ENCODE measurements around the gene ACSS2. TPM values are rescaled to one million over a fixed set of nuclear protein-coding genes. Genes with fewer than 3 reads are reported as not detected.

ACSS2 gene
- total RNA-seq, 1 donor from 2014 or later, result 218 TPM

DNA sequence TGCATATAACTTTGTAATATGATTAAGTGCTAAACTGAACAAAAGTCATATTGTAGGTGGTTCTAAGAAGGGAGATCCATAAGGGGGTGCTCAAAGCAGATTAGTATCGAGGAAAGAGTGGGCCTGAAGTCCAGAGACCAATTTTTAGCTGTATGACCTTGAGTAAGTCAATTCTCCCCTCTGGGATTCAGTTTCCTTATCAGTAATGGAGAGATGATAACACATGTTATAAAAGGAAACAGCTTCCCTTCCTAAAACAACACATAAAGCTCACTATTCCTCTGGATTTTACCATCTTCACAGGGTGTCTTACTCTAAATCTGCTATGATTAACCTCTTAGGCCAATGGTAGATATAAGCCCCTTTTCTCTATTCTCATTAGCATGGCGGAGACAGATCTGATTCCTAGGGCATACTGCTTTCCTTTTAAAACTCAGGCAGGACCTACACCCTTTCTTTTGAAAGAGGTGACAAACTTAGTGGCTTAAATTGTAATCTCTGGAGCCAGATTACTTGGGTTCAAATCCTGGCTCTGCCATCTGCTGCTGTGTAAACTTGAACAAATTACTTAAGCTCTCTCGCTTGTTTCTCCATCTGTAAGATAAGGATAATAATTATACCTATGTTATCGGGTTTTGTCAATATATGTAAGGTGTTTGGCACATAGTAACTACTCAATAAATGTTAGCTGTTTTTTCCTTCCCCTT, 39.5 kb downstream of the ACSS2 start:
- no peak for DNase-seq

DNA sequence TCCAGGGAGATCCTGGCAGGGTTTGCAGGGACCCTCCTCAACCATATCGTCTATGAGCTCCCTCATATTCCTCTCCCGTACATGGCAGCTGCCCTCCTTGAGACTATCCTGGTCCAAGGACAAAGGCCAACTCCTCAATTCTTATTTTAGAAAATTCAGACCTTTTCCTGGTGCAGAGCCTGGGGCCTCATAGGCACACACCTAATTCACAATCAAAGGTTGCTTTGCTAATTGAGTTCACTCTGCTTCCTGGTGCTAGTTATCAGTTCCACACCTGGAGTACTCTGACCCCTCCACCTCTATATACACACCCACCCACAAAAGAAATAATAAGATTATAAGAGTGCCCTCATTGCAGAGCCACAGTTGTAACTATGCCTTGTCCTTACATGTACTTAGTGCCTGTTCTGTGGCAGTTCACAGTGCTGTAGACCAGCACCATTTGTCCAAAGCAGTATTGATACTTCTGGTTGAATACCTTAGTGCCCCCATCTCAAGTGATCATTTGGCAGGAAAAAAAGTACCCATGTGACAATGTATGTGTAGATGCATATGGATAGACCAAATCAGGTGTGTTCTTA, 40.5 kb downstream of the ACSS2 start:
- DNase-seq, result no peak

DNA sequence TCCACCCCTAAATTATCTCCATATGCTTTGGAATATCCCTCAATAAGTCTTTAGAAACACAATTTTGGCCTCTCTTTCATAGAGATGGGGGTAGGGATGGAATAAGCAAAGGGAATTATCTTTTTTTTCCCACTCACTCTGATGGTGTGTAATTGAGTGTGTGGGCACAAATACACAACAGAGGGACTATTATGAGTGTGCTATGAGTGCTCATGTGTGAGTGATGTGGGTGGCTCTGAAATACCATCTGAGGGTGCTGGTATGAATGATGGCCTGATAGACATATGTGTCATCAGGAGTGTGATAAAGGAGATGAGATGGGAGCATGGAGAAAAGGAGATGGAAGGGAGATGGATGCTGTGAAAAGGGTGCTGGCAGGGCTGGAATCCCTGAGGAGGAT, 43.6 kb downstream of the ACSS2 start:
- no peak for DNase-seq

DNA sequence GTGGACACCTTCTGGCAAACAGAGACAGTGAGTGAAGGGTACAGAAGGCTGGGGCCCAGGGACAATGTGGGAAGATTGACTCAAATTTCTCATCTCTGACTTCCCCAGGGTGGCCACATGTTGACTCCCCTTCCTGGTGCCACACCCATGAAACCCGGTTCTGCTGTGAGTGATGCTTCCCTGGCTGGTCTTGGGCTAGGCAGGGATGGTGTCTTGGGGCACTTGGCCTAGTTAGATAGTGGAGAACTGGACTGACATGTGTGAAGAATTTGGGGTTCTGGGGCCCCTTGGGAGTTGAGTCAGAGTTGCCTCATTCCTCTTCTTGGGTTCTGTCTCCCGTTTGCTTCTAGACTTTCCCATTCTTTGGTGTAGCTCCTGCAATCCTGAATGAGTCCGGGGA, 45.0 kb downstream of the ACSS2 start:
- no peak for DNase-seq

DNA sequence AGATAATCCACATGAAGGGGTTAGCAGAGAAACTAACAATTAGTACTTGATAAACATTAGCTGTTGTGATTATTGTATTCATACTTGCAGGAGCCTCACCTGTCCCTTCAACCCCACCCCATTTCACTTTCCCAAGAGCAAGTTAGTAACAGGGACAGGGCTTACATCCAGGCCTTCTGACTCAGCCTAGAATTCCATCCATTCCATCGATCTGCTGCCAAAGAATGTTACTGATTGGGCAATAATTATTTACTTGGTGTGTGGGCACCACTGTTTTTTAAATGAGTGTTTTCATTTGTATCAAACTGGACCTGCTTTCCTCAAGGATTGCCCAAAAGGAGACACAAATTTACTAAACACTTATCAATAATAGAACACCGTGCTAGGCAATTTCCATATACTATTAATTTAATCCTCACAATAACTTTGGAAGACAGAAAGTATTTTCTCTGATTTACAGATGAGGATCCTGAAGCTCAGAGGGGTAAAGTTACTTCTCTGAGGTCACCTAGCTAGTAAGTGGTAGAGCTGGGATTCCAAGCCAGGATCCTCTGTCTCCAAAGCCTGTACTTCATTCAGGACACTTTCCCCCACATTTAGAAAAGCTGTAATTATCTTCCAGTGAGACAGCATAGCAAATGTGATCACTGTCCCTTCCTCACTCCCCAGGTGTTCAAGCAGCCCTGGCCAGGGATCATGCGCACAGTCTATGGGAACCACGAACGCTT, 46.4 kb downstream of the ACSS2 start:
- DNase-seq, result no peak

DNA sequence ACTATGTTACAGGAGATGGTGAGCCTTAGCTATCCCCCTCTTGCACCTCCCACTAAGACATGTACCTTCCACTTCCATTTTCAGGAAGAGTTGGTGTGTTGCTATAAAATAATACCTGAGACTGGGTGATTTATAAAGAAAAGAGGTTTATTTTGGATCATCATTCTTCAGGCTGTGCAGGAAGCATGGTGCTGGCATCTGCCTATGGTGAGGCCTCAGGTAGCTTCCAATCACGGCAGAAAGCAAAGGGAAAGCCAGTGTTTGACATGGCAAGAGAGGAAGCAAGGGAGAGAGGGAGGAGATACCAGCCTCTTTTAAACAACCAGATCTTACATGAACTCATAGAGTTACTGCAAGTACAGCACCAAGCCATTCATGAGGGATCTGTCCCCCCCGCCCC, 47.0 kb downstream of the ACSS2 start:
- DNase-seq, result no peak

DNA sequence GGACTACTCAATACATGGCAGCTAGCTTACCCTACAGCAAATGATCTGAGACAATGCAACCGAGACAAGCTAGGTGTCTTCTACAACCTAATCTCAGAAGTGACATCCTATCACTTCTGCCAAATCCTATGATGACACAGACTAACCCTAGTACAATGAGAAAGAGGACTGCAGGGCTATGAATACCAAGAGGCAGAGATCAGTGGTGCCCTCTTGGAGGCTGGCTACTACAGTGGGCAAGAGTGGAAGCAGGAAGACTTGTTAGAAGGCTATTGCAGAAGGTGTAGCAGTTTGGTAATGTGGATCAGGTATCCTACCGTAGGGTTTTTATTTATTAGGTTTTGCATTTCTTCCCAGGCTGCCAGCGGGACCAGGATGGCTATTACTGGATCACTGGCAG, 48.9 kb downstream of the ACSS2 start:
- no peak for DNase-seq

DNA sequence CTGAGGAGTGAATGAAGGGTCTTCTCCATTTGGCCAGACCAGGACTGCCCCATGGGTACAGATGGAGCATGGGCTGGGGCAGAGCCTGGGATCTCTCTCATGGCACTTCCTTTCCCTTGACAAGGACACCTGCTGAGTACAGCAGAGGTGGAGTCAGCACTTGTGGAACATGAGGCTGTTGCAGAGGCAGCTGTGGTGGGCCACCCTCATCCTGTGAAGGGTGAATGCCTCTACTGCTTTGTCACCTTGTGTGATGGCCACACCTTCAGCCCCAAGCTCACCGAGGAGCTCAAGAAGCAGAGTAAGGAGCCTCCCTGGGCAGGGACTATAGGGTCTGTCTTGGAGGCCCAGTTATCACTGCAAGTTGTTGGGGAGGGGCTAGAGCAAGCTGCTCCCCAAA, 49.6 kb downstream of the ACSS2 start:
- DNase-seq, result no peak

DNA sequence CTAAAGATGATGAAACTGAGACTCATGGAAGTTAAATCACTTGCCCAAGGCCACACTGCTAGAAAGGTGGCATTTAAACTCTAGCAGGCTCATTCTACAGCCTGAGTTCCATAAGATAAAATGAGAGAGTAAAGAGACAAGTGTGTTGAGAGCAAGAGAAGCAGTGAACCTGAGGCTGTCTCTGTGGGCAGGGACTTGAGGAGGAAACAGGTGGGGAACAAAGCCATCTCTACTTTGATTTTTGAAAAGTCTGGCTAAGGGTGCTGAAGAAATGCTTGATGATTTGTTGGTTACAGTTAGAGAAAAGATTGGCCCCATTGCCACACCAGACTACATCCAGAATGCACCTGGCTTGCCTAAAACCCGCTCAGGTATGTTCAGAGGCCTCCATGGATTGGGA, 50.2 kb downstream of the ACSS2 start:
- no peak for DNase-seq

DNA sequence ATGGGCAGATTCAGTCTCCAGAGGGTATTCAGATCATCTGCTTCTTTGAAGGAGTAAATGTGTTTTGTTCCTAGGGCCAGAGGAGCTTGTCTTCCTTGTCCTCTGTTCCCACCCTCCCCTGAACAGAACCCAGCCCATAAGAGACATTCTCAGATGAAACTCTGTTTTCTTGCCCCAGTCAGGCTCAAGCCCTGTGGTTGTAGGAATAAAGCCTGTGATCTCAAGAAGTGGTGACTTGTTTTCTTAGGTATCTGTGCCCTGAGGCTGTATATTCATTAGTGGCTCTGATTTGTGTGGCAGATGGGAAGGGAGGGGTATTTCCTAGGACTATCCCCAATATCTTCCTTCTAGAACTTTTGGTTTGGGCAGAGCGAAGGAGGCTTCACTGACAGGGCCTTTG, 51.3 kb downstream of the ACSS2 start:
- no peak for DNase-seq

DNA sequence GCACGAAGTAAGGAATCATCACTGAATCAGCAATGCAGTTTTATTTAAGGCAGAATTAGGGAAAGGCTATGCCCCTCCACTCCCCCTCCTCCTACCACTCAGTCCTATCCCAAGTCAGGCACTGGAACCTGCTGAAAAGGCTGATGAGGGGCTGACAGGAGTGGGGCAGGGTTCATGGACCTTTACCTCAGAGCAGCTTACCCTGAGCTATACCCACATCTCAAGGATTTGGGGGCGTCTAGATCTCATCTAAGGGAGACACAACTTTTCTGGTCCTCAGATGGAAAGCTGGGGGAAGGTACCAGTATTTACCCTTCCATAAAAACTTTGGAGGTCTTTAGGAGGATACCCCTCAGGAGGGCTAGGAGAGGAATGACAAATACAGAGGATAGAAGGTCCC, 52.0 kb downstream of the ACSS2 start:
- DNase-seq, result no peak

DNA sequence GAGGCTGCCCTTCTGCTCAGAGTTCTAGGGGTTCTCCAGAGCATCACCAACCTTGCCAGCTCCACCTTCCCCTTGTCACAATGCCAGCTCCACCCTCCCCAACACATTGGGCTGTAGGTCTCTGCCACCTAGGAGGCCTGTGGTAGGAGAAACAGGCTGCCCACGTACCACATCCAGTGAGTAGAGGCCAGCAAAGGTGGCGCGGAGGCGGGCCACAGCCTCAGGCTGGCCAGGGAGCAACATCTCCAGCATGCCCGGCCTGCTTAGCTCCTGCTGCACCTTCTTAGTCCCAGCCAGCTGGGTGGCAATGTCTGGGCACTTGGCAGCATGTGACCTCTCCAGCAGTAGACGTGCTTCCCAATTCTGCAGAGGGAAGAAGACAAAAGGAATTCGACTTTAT, 55.4 kb downstream of the ACSS2 start:
- DNase-seq, result no peak

DNA sequence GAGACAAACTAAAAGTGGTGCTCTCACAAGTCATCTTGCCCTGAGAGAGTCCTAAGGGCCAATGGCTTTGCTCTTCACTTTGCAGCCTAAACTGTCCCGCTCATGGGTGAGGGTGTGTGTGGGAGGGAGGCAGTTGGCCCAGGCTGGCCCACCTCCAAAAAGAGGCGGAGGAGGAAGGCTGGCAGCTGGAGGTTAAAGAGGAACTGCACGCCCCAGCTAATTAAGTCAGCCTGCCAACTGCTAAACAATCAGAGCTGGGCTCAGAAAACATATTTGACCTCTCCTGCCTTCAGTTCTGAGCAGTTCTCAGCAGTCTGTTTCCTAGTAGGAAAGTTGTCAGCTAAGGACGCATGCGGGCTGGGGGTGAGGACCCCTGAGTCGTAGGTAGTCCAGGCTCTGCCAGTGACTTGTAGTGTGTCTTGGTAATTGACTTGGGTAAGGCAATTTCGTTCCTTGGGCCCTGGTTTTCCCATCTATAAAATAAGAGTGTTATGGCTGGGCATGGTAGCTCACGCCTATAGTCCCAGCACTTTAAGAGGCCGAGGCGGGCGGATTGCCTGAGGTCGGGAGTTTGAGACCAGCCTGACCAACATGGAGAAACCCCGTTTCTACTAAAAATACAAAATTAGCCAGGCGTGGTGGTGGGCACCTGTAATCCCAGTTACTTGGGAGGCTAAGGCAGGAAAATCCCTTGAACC, 62.2 kb downstream of the ACSS2 start:
- no peak for DNase-seq

DNA sequence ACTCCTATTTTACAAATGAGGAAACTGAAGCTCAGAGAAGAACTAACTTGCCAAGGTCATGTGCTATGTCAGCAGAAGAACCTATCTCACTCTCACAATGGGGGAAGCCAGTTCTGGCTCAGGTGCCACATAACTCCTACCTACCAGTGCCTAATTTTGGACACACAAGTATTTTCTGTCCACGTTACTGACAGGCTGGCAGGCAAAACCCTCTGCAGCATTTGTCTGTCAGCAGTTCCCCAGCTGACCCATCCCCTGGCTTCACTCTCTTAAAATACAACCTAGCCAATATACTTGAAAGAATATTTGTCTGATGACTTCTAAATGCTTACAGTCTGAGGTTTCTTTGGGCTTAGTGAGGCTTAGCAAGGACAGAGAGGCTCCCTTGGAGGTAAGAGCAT, 63.7 kb downstream of the ACSS2 start:
- DNase-seq, result no peak

DNA sequence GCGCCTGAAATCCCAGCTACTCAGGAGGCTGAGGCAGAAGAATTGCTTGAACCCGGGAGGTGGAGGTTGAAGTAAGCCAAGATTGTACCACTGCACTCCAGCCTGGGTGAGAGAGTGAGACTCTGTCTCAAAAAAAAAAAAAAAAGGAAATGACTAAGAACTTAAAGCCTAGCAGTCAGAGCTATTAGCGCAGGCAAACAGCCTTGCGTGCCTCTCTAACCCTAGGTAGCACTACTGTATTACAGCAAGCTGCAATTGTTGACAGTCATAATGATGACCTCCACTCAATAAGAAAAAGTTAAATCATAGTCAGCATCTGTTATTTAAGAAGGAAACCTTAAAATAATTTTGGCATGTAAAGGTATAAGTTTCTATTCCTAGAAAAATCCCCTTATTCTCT, 64.8 kb downstream of the ACSS2 start:
- no peak for DNase-seq

DNA sequence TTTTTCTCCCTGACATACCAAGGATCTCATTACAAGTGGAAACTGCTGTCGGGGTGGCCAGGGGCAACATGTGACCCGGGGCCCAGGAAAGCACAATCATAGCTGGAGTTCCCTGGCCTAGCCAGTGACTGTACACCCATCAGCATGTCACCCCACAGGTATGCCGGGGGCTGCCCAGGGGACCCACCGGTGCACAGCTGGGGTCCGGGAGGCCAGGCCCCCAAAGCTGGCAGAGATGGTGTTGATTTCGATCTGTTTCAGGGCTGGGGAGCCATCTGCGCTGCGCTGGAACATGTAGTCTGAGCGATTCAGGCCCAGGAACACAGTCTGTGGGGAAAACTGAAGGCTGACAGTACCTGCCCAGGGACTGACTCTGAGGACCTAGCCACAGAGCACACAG, 65.9 kb downstream of the ACSS2 start:
- no peak for DNase-seq

DNA sequence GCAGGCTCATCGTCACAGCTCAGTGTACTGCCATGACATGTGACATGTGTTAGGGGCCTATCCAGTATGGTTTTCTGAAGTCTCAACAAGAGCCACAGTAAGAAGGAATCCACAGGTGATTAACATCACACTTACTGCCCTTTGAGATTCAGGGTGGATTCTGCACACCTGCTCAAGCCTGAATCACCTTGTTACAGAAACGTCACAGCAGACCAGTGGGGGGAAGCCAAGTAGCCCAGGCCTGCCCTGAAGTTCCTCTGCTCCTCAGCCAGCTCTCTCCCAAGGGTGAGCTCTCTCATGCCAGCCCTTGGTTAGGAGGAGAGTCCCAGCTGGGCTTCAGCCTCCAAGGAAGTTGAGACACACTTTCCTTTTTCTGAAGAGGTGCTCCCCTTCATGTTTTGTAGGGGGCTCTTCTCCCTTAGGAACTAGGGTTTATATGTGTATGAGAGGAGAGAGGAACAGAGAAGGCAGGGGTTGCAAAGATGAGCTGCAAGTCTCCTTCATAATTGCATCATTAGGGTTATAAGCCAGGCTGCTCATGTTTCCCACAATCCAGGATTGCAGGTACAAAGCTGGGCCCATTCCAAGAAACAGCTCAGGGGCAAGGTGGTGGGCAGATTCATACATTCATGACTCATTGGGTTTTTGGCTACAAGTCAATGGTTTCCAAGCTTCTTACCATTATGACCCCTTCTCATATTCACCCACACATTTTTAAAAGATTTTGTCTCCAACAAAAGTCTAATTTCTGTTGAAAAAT, 67.6 kb downstream of the ACSS2 start:
- DNase-seq, result no peak

DNA sequence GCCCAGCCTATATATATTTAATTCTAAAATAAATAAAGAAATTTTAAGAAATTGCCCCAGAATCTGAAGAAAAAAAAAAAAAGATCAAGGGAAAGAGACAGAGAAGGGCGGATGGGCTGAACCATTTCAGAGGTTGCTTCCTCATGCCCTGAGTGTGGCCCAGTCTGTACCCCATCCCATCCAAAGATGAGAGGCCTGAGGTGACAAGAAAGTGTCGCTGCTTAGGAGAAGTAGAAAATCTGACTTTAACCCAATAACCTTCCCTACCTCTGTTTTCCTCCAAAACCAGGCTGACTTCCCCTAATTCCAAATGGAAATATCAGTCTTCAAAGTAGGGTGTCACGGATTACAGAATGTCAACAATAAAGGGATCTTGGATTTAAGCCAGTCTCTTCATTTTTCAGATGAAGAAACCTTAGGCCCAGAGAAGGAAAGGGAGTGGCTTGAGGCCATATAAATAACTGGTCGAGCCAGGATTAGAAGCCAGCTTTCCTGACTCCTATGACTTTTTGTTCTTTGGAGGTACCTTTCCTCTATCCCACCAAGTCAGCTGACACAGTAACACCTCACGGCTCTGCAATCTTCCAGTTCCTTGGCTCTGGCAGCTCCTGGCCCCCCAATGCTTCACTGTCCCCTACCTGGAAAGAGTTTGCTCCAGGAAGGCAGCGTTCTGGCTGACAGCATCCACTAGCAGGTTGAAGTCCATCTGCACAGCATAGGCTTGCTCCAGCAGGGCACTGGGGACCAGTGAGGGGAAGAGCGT, 69.1 kb downstream of the ACSS2 start:
- no peak for DNase-seq

DNA sequence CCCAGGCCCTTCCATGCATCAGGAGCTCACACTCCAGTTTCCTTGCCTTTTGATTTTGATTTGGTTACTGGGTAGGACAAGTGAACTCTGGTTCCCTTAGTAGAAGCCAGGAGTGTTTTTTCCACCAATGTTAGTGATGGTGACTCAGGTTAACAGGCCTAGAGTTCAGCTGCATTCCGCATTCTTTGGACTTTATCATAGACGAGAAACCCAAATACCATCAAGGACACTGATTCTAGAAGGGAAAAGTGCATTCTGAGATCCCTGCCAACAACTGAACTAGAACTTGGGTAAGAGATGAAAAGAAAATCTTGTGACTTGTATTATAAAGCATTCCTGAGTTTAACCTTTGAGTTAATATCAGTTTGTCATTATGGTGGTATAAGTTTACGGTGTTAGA, 70.2 kb downstream of the ACSS2 start:
- no peak for DNase-seq

DNA sequence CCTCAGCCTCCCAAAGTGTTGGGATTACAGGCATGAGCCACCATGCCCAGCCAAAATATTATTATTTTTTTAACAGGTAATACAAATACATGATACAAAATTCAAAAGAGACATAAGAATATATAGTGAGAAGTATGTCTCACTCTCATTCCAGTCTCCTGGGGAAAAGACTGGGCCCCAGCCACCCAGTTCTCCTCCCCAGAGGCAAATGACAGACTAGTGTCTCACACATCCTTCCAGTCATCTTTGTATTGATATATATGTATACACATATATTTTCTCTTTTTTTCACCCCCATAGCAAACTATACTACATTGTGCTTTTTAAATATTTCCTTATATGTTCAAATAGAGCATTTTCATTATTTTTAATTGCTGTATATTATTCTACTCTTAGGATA, 70.9 kb downstream of the ACSS2 start:
- DNase-seq, result no peak

DNA sequence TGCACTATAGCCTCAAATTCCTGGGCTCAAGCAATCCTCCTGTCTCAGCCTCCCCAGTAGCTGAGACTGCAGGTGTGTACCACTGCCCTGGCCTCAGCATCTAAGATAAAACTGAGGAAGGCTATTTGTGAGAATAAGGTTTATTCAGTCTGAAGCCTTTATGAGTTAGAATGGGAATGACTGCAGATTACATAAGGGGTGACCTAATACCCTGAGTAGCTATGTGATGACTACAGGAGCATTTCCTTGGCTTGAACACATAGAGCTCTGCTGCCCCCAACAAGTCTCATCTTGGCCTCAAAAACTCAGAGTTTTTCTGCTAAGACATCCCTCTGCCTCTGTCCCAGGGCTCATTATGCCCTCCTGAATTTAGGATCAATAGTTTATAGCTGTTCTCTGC, 71.6 kb downstream of the ACSS2 start:
- no peak for DNase-seq

DNA sequence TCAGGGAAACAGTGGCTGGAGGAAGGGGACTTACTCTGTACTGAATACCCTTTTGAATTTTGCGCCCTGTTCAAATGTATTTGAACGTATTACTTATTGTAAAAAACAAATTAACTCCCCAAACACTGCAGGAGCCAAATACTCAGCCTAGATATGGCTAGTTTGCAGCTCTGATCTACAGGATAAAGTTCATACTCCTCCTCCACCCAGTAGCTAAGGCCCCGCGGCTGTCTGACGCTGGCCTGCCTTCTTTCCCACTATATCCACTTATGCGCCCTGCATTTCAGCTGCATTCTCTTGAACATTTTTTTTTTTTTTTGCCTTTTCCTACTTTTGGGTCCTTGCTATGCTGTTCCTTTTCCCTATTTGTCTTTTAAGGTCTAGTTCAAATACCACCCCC, 72.7 kb downstream of the ACSS2 start:
- DNase-seq, result no peak
